ENCODE data around the gene ALPL. TPM values are rescaled to one million over a fixed set of nuclear protein-coding genes. Genes with fewer than 3 reads are reported as not detected.

ALPL gene
- total and polyA plus RNA-seq, 10 donors, result 19.5 to 222 (median 58.1) TPM

- peaks cover 0 to 15% (median 7%) of the 10 kb centered on the region in 6 donors for H3K4me1 ChIP-seq
- H3K4me3 ChIP-seq, result no peak overlapping the region
- H3K27me3 ChIP-seq (replicated peaks in 1 of 7), result peaks cover 0 to 48% (median 15%) of the 10 kb centered on the region in 7 donors
- intact Hi-C loops (cut with DNase I; ENCODE audit: low total_unique reads), result no loop called here
- no peak for TF ChIP-seq POLR2AphosphoS5 (IDR thresholded peaks at IDR 0.05)
- TF ChIP-seq POLR2A (IDR thresholded peaks at IDR 0.05), result no peak
- TF ChIP-seq, protein P1, sequence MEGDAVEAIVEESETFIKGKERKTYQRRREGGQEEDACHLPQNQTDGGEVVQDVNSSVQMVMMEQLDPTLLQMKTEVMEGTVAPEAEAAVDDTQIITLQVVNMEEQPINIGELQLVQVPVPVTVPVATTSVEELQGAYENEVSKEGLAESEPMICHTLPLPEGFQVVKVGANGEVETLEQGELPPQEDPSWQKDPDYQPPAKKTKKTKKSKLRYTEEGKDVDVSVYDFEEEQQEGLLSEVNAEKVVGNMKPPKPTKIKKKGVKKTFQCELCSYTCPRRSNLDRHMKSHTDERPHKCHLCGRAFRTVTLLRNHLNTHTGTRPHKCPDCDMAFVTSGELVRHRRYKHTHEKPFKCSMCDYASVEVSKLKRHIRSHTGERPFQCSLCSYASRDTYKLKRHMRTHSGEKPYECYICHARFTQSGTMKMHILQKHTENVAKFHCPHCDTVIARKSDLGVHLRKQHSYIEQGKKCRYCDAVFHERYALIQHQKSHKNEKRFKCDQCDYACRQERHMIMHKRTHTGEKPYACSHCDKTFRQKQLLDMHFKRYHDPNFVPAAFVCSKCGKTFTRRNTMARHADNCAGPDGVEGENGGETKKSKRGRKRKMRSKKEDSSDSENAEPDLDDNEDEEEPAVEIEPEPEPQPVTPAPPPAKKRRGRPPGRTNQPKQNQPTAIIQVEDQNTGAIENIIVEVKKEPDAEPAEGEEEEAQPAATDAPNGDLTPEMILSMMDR (IDR thresholded peaks at IDR 0.05 in 8 of 11, conservative IDR thresholded peaks at IDR 0.05 in 3 of 11), result no peak
- no peaks in the 10 kb centered on the region for H3K36me3 ChIP-seq
- DNase-seq, result no peak
- H3K27ac ChIP-seq, result no peak overlapping the region
- H3K9me3 ChIP-seq, result no peaks in the 10 kb centered on the region
- WGBS, 5 donors, result 42 to 47% (median 42%) methylated on average over 18 to 22 of the region's 22 CpGs
Measured at GRCh38 chr1:21618561-21619374, 109.5 kb downstream of the ALPL start.

DNA sequence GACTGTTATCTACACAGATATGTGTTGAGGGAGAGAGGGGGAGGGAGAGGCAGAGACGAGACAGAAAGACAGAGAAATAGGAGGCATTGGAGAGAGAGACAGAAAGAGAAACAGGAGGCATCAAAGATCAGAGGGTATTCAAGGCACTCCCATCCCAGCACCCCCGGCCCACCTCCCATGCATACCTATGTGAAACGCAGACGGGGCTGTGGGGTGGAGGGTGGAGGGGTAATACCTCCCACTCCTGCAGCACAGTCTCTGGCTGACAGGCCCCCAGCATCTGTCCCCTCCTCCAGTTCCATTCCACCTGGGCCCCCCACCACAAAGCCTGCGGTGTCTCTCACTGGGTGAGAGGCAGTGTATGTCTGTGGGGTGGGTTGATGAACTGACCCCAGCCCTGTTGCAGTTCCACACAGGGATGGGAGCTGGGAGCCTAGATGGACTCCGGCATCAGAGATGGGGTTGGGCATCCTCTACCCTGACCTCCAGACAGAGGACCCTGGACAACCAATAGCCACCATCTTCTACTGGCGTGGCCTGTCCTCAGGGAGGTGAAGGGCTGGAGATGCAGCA lies 110.2 kb downstream of the ALPL start:
- intact Hi-C loops (cut with DNase I; ENCODE audit: low total_unique reads), result no loop called here
- H3K27ac ChIP-seq, result no peak overlapping the region
- TF ChIP-seq POLR2A (IDR thresholded peaks at IDR 0.05), result no peak
- TF ChIP-seq, protein P1 (IDR thresholded peaks at IDR 0.05 in 8 of 11, conservative IDR thresholded peaks at IDR 0.05 in 3 of 11), result no peak
- TF ChIP-seq POLR2AphosphoS5 (IDR thresholded peaks at IDR 0.05), result no peak
- H3K4me3 ChIP-seq, result no peak overlapping the region
- H3K27me3 ChIP-seq (replicated peaks in 1 of 7), result peaks cover 0 to 54% (median 15%) of the 10 kb centered on the region in 7 donors
- H3K9me3 ChIP-seq, result no peaks in the 10 kb centered on the region
- H3K36me3 ChIP-seq, result no peaks in the 10 kb centered on the region
- DNase-seq, result no peak
- peaks cover 0 to 15% (median 7%) of the 10 kb centered on the region in 6 donors for H3K4me1 ChIP-seq
- 58 to 69% (median 67%) methylated on average over 6 to 7 of the region's 7 CpGs for WGBS, 5 donors

DNA sequence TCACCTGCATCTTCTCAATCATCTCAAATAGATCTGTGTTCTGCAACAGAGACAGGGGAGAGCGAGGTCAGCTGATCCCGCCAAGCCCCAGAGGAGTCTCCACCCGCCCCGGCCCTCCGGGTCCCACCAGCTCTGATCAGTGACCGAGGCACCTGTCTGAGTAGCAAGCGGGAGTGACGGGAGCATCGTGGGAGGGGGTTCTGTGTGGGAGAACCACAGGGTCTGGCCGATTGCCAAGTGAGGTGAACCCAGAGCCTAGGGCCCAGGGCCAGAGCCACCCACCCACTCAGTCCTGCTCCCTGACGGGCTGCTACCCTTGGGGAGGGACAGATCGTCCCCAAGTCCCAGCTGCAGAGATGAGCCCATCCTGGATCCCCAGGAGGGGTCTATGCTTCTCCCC lies 110.8 kb downstream of the ALPL start:
- H3K4me3 ChIP-seq, result no peak overlapping the region

More for the DNA sequence above, 110.8 kb downstream of the ALPL start:
- Histone ChIP-seq H3K9me3 (no peaks in the 10 kb centered on the region), H3K27ac (no peak overlapping the region), H3K27me3 (replicated peaks in 1 of 7) (peaks cover 0 to 58% (median 15%) of the 10 kb centered on the region in 7 donors), H3K4me1 (peaks cover 0 to 15% (median 7%) of the 10 kb centered on the region in 6 donors), H3K36me3 (no peaks in the 10 kb centered on the region)
- intact Hi-C loops (cut with DNase I; ENCODE audit: low total_unique reads), result no loop called here
- DNase-seq, result no peak
- WGBS, 5 donors, result 66 to 74% (median 71%) methylated on average over 11 to 12 of the region's 12 CpGs; no CpG with 5 or more reads in 1 of the 5 donors
- TF ChIP-seq POLR2AphosphoS5 (IDR thresholded peaks at IDR 0.05), result no peak
- TF ChIP-seq POLR2A (IDR thresholded peaks at IDR 0.05), result no peak
- TF ChIP-seq, protein P1 (IDR thresholded peaks at IDR 0.05 in 8 of 11, conservative IDR thresholded peaks at IDR 0.05 in 3 of 11), result no peak
